H1 (cell line): Measurements from ENCODE around the gene CELF2. TPM values are rescaled to one million over a fixed set of nuclear protein-coding genes. Genes with fewer than 3 reads are reported as not detected.

Experiments
- ASH2L ChIP-seq: fragments of 200-600, 300-600 bp; sonication (generic); IDR thresholded peaks from one replicate; pipeline ENCODE4 v1.7.1; 2017; ENCODE audit warnings: low read length
- CBX8 ChIP-seq: fragments of 300-800, 300-1000 bp; sonication (generic); IDR thresholded peaks from 2 replicates; pipeline ENCODE4 v1.7.1; 2016; ENCODE audit warnings: low read depth, low read length, borderline replicate concordance
- CHD1 ChIP-seq: IDR thresholded peaks from 2 replicates; pipeline ENCODE4 v1.6.1; 2012; ENCODE audit warnings: low read depth, low read length, improper control_type of control experiment
- CHD7 ChIP-seq: fragments of 300-600 bp; sonication (generic); IDR thresholded peaks from 2 replicates; pipeline ENCODE4 v1.7.1; 2012; ENCODE audit warnings: low read length, moderate library complexity, mild to moderate bottlenecking, inconsistent platforms; ENCODE audit not compliant: insufficient replicate concordance
- HDAC2 ChIP-seq, 2 experiments: fragments of 300-600 bp in 1 of 2; sonication (generic) in 1 of 2; IDR thresholded peaks; 2 replicates each; pipeline ENCODE4 v1.6.1; 2011 to 2012; ENCODE audit warnings: low read depth in 2 of 2, low read length in 2 of 2, mild to moderate bottlenecking in 2 of 2, moderate library complexity in 2 of 2, borderline replicate concordance in 1 of 2, inconsistent platforms in 1 of 2
- RBBP5 ChIP-seq: IDR thresholded peaks from 2 replicates; pipeline ENCODE4 v1.7.1; 2012; ENCODE audit warnings: low read depth, mild to moderate bottlenecking, inconsistent platforms, low read length, moderate library complexity, borderline replicate concordance
- RFX5 ChIP-seq: IDR thresholded peaks from 2 replicates; pipeline ENCODE4 v1.6.1; 2011; ENCODE audit warnings: low read depth, low read length, improper control_type of control experiment, borderline replicate concordance
- SAP30 ChIP-seq: fragments of 300-600 bp; sonication (generic); IDR thresholded peaks from 2 replicates; pipeline ENCODE4 v1.7.1; 2012; ENCODE audit warnings: low read length, moderate library complexity, mild to moderate bottlenecking, inconsistent platforms; ENCODE audit not compliant: insufficient read depth, insufficient replicate concordance
- SIN3A ChIP-seq, 2 experiments: IDR thresholded peaks in 1 of 2; conservative IDR thresholded peaks in 1 of 2; 2 replicates each; pipeline ENCODE4 v1.6.1; 2011 to 2012; ENCODE audit warnings: low read length in 2 of 2, improper control_type of control experiment in 1 of 2, low read depth in 1 of 2, mild to moderate bottlenecking in 1 of 2
- SP1 ChIP-seq: IDR thresholded peaks from 2 replicates; pipeline ENCODE4 v1.6.1; 2011; ENCODE audit warnings: low read depth, low read length
- SP4 ChIP-seq: IDR thresholded peaks from 2 replicates; pipeline ENCODE4 v1.6.1; 2012; ENCODE audit warnings: low read length, inconsistent platforms
- TCF12 ChIP-seq: IDR thresholded peaks from 2 replicates; pipeline ENCODE4 v1.6.1; 2011; ENCODE audit warnings: low read depth, mild to moderate bottlenecking, low read length
- polyA plus RNA-seq, 7 experiments: library from polyadenylated mRNA; depleted of rRNA in 3 of 7; stranded (reverse) in 5 of 7; unstranded in 2 of 7; fragments of >200 nt in 5 of 7; fragments of 200-250 nt in 2 of 7; gene quantifications; 1 replicate in 5 of 7; 2 replicates in 1 of 7; 4 replicates in 1 of 7; pipeline versions ENCODE4 v1.2.1 to v1.2.3, GENCODE V29; 2011 to 2013; ENCODE audit warnings: missing spikeins in 2 of 7, mixed read lengths in 2 of 7
- total RNA-seq: library from RNA; stranded (reverse); fragmentation: NEBNext Ultra II Directional; extraction: Animal tissue kit (Norgen Biotek cat#: 25700); gene quantifications from 2 replicates; pipeline ENCODE4 v1.2.1, GENCODE V29; 2021

The CELF2 gene
- total and polyA plus RNA-seq, 2 of the 8 experiments (the other 6 are each of a cell fraction or from before 2014, with no cell fraction given), result 18.3 to 22.7 TPM

- no peak for TF ChIP-seq CHD7
- TF ChIP-seq ASH2L, result no peak
- TF ChIP-seq CHD1, result no peak
- TF ChIP-seq CBX8, result no peak
- TF ChIP-seq HDAC2 (IDR thresholded peaks at IDR 0.05; ENCODE audit: borderline replicate concordance in 1 of 2, low read depth in 2 of 2, low read length in 2 of 2), result no peak
- TF ChIP-seq TCF12, result no peak
- TF ChIP-seq RBBP5, result no peak
- TF ChIP-seq RFX5, result no peak
- no peak for TF ChIP-seq SP4
- no peak for TF ChIP-seq SIN3A (conservative IDR thresholded peaks at IDR 0.05 in 1 of 2, IDR thresholded peaks at IDR 0.05 in 1 of 2; ENCODE audit: low read depth in 1 of 2, low read length in 2 of 2)
- TF ChIP-seq SP1, result no peak
- no peak for TF ChIP-seq SAP30
Observed at GRCh38 chr10:11263767-11264166, 246.1 kb downstream of the CELF2 start (continued).
